Measurements from ENCODE around the gene FBXW9. TPM values are rescaled to one million over a fixed set of nuclear protein-coding genes. Genes with fewer than 3 reads are reported as not detected.

The FBXW9 gene
- 10 to 100 TPM in 2 of 6 donors, 1 to 10 TPM in 4; 6.5 to 13.7 (median 8.7) TPM for total RNA-seq

GRCh38 chr19:12696366-12697335 is at the start of gene FBXW9:
FBXW9 (minus strand) TSS chr19:12696631; CDS start chr19:12696581, 50 bp downstream.
- no peaks in the 10 kb centered on the region for H3K9me3 ChIP-seq
- peak within 1 kb of the TSS; percentile 62 to 94 (median 78) for H3K4me3 ChIP-seq
- TF ChIP-seq POLR2A (IDR thresholded peaks at IDR 0.05) (peak in 2 of 4 donors; percentile 25 to 77), POLR2AphosphoS5 (IDR thresholded peaks at IDR 0.05) (peak; percentile 94 to 98), EP300 (IDR thresholded peaks at IDR 0.05) (peak in 1 of 4 donors; percentile 33), CTCF (IDR thresholded peaks at IDR 0.05) (peak in 2 of 6 experiments; percentile 13 to 14)
- H3K4me1 ChIP-seq: peaks cover 12 to 30% (median 14%) of the 10 kb centered on the region in 4 donors
- no peaks in the 10 kb centered on the region for H3K27me3 ChIP-seq
- H3K36me3 ChIP-seq: peaks cover 10 to 33% (median 15%) of the 10 kb centered on the region in 4 donors
- peak within 1 kb of the TSS; percentile 82 to 93 (median 87) for H3K27ac ChIP-seq
- peak; percentile 85 to 97 for ATAC-seq (ENCODE audit: low FRiP score in 2 of 2)
- 10 to 12% methylated on average over 29 to 35 of the region's 59 CpGs for WGBS, 2 donors
- DNase-seq: peak; percentile 95

- H3K27ac ChIP-seq: no peak overlapping the region
- no peak overlapping the region for H3K4me3 ChIP-seq
- 85 to 90% methylated on average over 13 to 22 of the region's 22 CpGs for WGBS, 2 donors
- peaks cover 18 to 70% (median 58%) of the 10 kb centered on the region in 4 donors for H3K36me3 ChIP-seq
- H3K9me3 ChIP-seq: peaks cover 0 to 9% (median 3%) of the 10 kb centered on the region in 4 donors
- DNase-seq: peak in 1 of 2 donors; percentile 63
- ATAC-seq (ENCODE audit: low FRiP score in 2 of 2): no peak
- TF ChIP-seq EP300 (IDR thresholded peaks at IDR 0.05): no peak
- TF ChIP-seq POLR2A (IDR thresholded peaks at IDR 0.05): no peak
- no peak for TF ChIP-seq CTCF (IDR thresholded peaks at IDR 0.05)
- no peak for TF ChIP-seq POLR2AphosphoS5 (IDR thresholded peaks at IDR 0.05)
- H3K27me3 ChIP-seq: no peaks in the 10 kb centered on the region
- H3K4me1 ChIP-seq: peaks cover 0 to 10% (median 6%) of the 10 kb centered on the region in 4 donors
Observed at GRCh38 chr19:12745166-12745897, 48.9 kb upstream of the FBXW9 start.

GRCh38 chr19:12737835-12738351 is 41.5 kb upstream of the FBXW9 start:
- no peak for ATAC-seq (ENCODE audit: low FRiP score in 2 of 2)
- TF ChIP-seq EP300 (IDR thresholded peaks at IDR 0.05) (no peak), POLR2A (IDR thresholded peaks at IDR 0.05) (no peak), POLR2AphosphoS5 (IDR thresholded peaks at IDR 0.05) (no peak), CTCF (IDR thresholded peaks at IDR 0.05) (no peak)
- 17 to 21% methylated on average over 8 to 13 of the region's 13 CpGs for WGBS, 2 donors

GRCh38 chr19:12736995-12737834 is 40.8 kb upstream of the FBXW9 start, which contains the start of gene GET3:
GET3 (plus strand) TSS chr19:12737497; CDS start chr19:12737506, 9 bp downstream.
- Histone ChIP-seq H3K4me3 (peak within 1 kb of the TSS; percentile 80 to 99 (median 94)), H3K9me3 (no peaks in the 10 kb centered on the region), H3K4me1 (peaks cover 31 to 44% (median 39%) of the 10 kb centered on the region in 4 donors), H3K27me3 (no peaks in the 10 kb centered on the region), H3K36me3 (peaks cover 0 to 36% (median 29%) of the 10 kb centered on the region in 4 donors), H3K27ac (peak within 1 kb of the TSS; percentile 84 to 92 (median 90))
- WGBS, 2 donors: 0 to 1% methylated on average over 16 to 29 of the region's 29 CpGs
- DNase-seq (peak; percentile 81 to 96), ATAC-seq (ENCODE audit: low FRiP score in 2 of 2) (peak; percentile 92 to 98)
- TF ChIP-seq CTCF (IDR thresholded peaks at IDR 0.05): peak in 3 of 6 experiments; percentile 26 to 48 (median 39)
- TF ChIP-seq POLR2A (IDR thresholded peaks at IDR 0.05): peak in 3 of 4 donors; percentile 49 to 58 (median 54)
- TF ChIP-seq POLR2AphosphoS5 (IDR thresholded peaks at IDR 0.05): peak; percentile 72 to 78
- no peak for TF ChIP-seq EP300 (IDR thresholded peaks at IDR 0.05)

More at GRCh38 chr19:12737835-12738351, 41.5 kb upstream of the FBXW9 start:
- peak overlapping the region; percentile 84 to 92 (median 90) for H3K27ac ChIP-seq
- no peaks in the 10 kb centered on the region for H3K9me3 ChIP-seq
- H3K4me3 ChIP-seq: peak overlapping the region; percentile 80 to 99 (median 94)
- peaks cover 24 to 37% (median 32%) of the 10 kb centered on the region in 4 donors for H3K4me1 ChIP-seq
- H3K27me3 ChIP-seq: no peaks in the 10 kb centered on the region
- peaks cover 0 to 41% (median 34%) of the 10 kb centered on the region in 4 donors for H3K36me3 ChIP-seq
- no peak for DNase-seq
